Measurements from ENCODE around the gene PPIF. TPM values are rescaled to one million over a fixed set of nuclear protein-coding genes. Genes with fewer than 3 reads are reported as not detected.

PPIF gene
- total and polyA plus RNA-seq, 4 donors: 21.7 to 96.8 (median 39.9) TPM

- Histone ChIP-seq H3K4me1 (ENCODE audit: control insufficient read depth in 5 of 5, insufficient read depth in 5 of 5, low read length in 5 of 5) (peaks cover 4 to 18% (median 5%) of the 10 kb centered on the region in 5 donors), H3K27ac (ENCODE audit: low read depth in 1 of 2, low read length in 1 of 2) (no peak overlapping the region), H3K36me3 (ENCODE audit: control insufficient read depth in 4 of 4, insufficient read depth in 4 of 4, low read length in 4 of 4) (peaks cover 0 to 31% (median 9%) of the 10 kb centered on the region in 4 donors), H3K9ac (ENCODE audit: insufficient read depth in 1 of 2, low read length in 2 of 2) (no peak overlapping the region), H3K4me3 (no peak overlapping the region), H3K9me3 (ENCODE audit: control insufficient read depth in 4 of 4, insufficient read depth in 3 of 4, low read length in 3 of 4) (no peaks in the 10 kb centered on the region), H3K27me3 (ENCODE audit: control insufficient read depth in 3 of 3, insufficient read depth in 3 of 3, low read length in 2 of 3) (no peaks in the 10 kb centered on the region)
- ATAC-seq (ENCODE audit: insufficient read depth, low FRiP score) (no peak), DNase-seq (peak in 1 of 3 donors; percentile 11)
- WGBS, 2 donors: 82 to 88% methylated on average over 24 of the region's 24 CpGs
- TF ChIP-seq CTCF (IDR thresholded peaks at IDR 0.05; ENCODE audit: control extremely low read depth, extremely low read depth): no peak
These were observed 39.6 kb downstream of the PPIF start for GRCh38 chr10:79386637-79387465.

- no peak overlapping the region for H3K4me3 ChIP-seq
- no peak overlapping the region for H3K9ac ChIP-seq (ENCODE audit: insufficient read depth in 1 of 2, low read length in 2 of 2)
- 90 to 94% methylated on average over 5 of the region's 5 CpGs for WGBS, 2 donors
- no peak overlapping the region for H3K27ac ChIP-seq (ENCODE audit: low read depth in 1 of 2, low read length in 1 of 2)
- peaks cover 0 to 12% (median 4%) of the 10 kb centered on the region in 5 donors for H3K4me1 ChIP-seq (ENCODE audit: control insufficient read depth in 5 of 5, insufficient read depth in 5 of 5, low read length in 5 of 5)
- peaks cover 0 to 31% (median 9%) of the 10 kb centered on the region in 4 donors for H3K36me3 ChIP-seq (ENCODE audit: control insufficient read depth in 4 of 4, insufficient read depth in 4 of 4, low read length in 4 of 4)
- ATAC-seq (ENCODE audit: insufficient read depth, low FRiP score) (no peak), DNase-seq (peak in 1 of 3 donors; percentile 9)
- no peak for TF ChIP-seq CTCF (IDR thresholded peaks at IDR 0.05; ENCODE audit: control extremely low read depth, extremely low read depth)
- H3K27me3 ChIP-seq (ENCODE audit: control insufficient read depth in 3 of 3, insufficient read depth in 3 of 3, low read length in 2 of 3): no peaks in the 10 kb centered on the region
- H3K9me3 ChIP-seq (ENCODE audit: control insufficient read depth in 4 of 4, insufficient read depth in 3 of 4, low read length in 3 of 4): no peaks in the 10 kb centered on the region
These were observed 40.3 kb downstream of the PPIF start for GRCh38 chr10:79387466-79387973.

GRCh38 chr10:79387974-79388850 is 40.9 kb downstream of the PPIF start:
- Histone ChIP-seq H3K4me1 (ENCODE audit: control insufficient read depth in 5 of 5, insufficient read depth in 5 of 5, low read length in 5 of 5) (peaks cover 0 to 7% (median 4%) of the 10 kb centered on the region in 5 donors), H3K9me3 (ENCODE audit: control insufficient read depth in 4 of 4, insufficient read depth in 3 of 4, low read length in 3 of 4) (no peaks in the 10 kb centered on the region), H3K4me3 (no peak overlapping the region), H3K9ac (ENCODE audit: insufficient read depth in 1 of 2, low read length in 2 of 2) (no peak overlapping the region), H3K36me3 (ENCODE audit: control insufficient read depth in 4 of 4, insufficient read depth in 4 of 4, low read length in 4 of 4) (peaks cover 0 to 31% (median 13%) of the 10 kb centered on the region in 4 donors), H3K27me3 (ENCODE audit: control insufficient read depth in 3 of 3, insufficient read depth in 3 of 3, low read length in 2 of 3) (no peaks in the 10 kb centered on the region), H3K27ac (ENCODE audit: low read depth in 1 of 2, low read length in 1 of 2) (no peak overlapping the region)
- DNase-seq (peak in 1 of 3 donors; percentile 8), ATAC-seq (ENCODE audit: insufficient read depth, low FRiP score) (no peak)
- TF ChIP-seq CTCF (IDR thresholded peaks at IDR 0.05; ENCODE audit: control extremely low read depth, extremely low read depth): no peak
- WGBS, 2 donors: 87 to 88% methylated on average over 10 to 11 of the region's 11 CpGs

All from lung (tissue), 12 donors.